GM20431 (cell line): ENCODE data around the gene NNT.
"Not testable (repeated sequence)": the region's sequence is repeated elsewhere in the genome, so short reads cannot be mapped to it uniquely, and the experiment has no call there.

Source experiments
- in situ Hi-C: fragments of 300-500 bp; cut with MseI, MboI; formaldehyde crosslinking; loops from one replicate; pipeline ENCODE4 v1.15.0; 2020; ENCODE audit warnings: low sequenced_read_pairs; ENCODE audit not compliant: unreplicated experiment

NNT gene

DNA sequence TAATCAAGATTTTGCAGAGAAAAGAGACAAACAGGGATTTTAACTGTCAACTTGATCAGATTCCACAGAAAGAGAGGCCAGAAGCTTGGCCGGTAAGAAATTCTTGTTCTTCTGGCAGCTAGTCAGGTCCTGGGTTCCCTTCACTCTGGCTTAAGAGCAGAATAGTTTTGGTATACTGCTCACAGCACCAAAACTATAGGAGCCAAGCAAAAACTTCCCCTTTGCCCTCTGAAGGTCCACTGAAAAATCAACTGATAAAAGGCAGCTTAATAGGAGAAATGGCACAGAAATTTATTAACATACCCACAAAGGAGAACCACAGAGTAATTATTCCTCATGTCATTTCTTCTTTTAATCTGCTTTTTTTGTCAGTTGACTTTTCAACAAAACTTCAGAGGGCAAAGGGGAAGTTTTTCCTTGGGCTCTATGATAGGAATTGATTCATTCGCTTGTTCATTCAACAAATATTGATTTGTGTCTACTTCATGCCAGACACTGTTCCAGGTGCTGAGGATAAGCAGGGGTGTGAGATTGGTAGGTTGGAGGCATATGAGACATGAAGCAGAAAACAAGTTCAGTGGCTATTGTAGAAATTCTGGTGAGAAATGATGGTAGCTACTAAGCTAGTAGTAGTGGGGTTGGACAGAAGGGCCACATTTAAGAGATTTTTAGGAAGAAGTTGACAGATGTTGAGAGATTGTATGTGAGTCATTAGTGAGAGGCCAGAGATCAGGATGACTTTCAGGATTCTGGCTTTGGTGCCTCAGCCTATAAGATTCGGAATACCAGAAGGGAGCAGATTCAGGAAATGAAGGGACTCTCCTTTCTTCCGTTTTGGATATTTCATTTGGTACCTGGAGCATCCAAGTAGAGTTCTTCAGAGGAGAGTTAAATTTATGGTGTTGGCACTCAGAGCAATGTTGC is 20.6 kb upstream of the NNT start:
- in situ Hi-C loops = no loop called here

DNA sequence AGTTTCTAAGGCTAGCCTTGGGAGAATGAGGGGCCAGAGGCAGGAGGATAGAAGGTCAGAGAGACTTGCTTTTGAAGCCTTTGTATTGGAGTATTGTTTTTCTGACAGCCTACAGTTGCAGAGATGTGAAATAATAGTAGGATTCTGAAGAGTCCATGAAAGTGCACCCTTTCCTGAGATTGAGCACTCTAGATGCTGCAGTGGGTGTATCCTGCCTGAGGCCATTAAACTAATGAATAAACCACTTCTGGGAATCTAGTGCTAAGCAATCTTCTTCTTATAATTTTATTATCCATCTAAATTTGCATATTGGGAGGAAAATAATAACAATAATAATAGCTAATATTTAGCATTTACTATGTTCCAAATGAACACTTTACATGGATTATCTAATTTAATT is 19.3 kb upstream of the NNT start:
- in situ Hi-C loops = no loop called here

DNA sequence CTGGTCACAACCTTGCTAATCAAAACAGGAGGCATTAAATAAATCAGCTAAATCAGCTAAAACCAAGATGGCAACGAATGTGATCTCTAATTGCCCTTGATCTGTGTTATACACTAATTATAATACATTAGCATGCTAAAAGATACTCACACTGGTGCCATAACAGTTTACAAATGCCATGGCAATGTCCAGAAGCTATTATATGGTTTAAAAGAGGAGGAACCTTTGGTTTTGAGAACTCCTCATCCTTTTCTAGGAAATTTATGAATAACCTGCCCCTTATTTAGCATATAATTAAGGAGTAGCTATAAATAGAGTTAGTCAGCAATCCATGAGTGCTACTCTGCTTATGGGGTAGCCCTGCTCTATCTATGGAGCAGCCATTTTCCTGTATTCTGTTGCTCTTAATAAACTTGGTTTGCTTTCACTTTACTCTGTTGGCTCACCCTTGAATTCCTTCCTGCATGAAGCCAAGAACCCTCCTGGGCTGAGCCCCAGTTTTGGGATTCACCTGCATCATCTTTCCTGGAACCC is 18.7 kb upstream of the NNT start:
- in situ Hi-C loops = no loop called here

DNA sequence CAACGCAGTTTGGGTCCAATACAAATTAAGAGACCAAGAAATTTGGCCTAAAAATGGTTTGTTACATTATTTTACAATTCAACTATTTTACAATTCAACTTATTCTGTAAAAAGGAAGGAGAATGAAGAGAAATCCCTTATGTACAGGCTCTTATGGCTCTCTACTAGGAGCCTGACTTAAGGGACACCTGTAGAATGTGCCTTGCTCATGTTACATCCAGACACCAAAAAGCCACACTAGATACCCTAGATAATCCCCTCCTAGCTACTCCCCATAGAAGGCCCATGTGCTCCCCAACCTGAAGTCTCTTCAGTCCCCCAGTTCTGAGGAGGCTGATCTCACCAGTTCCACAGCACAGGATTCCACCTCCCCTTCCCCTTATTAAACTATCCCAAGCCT is 14.1 kb upstream of the NNT start:
- in situ Hi-C loops = no loop called here

DNA sequence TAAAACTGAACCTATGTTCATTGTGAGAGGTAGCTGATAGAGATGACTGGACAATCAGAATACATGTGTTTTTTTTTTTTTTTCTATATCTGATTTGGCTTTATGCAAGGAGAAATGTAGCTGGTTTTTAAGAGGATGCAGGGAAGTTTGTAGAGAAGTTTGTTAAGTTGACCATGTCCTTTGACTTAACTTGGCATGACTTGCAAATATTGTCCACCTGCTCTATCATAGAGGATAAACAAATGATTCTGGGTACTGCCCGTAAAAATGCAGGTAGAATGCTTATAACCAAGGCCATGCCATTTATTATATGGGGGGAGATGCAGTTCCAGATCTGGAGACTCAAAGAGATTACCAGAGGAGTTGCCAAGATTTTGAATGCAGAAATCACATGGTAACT is 13.7 kb upstream of the NNT start:
- in situ Hi-C loops = no loop called here

DNA sequence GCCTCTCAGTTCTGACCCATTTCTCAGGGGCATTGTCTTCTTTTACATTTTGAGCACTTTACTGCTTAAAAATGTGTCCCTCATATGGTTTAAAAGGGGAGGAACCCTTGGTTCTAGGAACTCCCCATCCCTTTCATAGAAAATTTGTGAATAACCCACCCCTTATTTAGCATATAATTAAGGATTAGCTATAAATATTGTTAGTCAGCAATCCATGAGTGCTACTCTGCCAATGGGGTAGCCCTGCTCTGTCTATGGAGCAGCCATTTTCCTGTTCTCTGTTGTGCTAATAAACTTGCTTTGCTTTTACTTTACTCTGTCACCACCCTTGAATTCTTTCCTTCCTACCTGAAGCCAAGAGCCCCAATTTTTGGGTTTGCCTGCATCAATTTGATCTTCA is 12.3 kb upstream of the NNT start:
- in situ Hi-C loops = no loop called here

DNA sequence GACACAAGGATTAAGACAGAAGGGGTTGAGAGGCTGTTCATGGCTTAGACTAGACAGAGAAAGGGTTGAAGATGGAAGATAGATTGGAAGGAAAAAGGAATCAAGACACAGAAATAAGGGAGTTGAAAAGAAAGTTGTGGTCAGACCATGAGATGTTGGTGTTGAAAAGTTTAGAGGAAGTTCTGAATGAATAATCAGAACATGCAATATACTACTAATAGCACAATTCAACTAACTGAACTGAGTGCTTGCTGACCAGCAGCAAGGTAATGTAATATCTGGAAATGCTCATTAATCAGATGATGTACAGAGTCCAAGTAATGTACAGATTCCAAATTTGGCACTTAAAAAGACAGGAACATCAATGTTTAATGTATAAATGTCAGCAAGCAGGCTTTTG is 10.6 kb upstream of the NNT start:
- in situ Hi-C loops = no loop called here

DNA sequence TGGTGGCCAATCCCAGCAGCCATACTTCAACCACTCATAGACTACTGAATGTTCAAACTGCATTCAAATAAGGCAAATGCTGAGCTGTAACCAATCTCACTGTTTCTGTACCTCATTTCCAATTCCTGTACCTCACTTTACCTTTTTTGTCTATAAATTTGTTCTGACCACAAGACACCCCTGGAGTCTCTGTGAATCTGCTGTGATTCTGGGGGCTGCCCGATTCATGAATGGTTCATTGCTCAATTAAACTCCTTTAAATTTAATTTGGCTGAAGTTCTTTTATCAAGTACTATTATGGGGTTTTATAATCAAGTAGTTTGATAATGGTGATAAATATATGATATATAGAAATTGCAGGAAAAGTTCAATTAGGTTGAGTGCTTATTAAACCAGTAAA is 4.1 kb upstream of the NNT start:
- in situ Hi-C loops = not testable (repeated sequence)

DNA sequence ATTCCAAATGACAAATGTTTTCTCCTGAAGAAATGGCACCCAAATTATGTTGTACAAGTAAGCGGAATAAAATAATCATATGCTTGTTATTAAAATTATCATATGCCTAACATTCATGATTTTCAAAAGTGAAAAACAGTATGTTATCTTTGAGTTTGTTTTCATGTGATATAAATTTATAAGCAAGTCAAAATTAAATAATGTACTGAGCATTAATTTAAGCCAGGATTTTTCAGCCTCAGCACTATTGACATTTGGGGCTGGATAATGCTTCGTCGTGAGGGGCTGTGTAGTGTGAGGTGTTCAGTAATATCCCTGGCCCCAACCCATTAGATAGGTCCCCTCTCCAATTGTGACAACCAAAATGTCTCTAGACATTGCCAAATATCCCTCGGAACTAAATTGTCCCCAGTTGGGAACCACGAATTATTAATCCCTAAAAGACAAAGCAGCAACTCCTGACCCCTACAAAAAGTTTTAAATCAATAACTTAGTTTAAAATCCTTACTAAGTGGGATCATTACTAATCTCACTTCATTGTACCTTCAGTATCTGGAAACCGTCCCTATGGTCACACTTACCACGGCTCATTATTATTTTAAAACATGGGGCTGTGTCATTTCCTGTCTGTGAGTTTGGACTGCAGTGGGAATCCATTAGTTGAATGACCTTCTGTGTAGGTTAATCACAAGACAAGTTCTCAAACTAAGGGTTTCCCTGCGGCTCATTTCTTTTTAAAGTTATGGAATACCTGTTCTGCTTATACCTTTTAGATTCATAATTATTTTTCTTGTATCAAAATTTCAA is 1.3 kb upstream of the NNT start:
- in situ Hi-C loops = no loop called here

DNA sequence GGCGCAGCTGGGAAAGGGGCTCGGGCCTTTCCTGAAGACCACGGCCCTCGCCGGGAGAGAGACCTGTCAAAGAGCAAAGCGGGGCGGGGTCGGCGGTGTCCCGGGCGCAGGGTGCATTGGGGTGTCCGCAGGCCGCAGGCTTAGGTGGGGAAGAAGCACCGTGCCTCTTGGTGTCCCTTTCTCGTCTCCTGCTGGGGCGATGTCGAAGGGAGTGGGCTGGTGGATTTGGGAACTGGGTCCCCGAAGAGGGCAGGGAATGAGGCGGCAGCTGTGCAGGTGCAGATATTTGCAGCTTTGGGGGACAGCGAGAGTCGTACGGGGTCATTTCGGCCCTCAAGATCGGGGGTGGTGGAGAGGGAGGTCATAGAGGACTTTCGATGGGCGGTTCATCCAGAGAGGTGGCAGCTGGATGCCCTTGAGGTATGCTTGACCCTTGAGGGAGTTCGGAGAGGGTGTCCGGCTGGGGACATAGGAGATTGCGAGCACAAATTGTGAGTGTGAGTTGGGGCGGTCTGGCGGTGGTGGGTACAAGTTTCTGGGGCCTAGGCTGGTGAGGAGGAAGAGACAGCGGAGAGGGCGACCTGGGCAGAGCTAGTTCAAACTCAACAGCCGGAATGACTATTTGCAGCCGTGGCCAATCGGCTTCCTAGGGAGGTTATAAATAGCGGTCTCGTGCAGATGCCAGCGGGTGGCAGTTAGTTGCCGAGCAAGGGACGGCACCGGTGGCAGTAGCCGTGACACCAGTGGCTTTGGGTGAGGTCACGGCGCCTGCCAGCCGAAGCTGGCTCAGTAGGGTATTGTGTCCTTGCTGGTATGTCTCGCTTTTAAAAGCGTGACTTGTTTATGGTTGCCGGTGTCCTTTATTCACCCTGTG is 601 bp downstream of the NNT start:
- in situ Hi-C loops = no loop called here

DNA sequence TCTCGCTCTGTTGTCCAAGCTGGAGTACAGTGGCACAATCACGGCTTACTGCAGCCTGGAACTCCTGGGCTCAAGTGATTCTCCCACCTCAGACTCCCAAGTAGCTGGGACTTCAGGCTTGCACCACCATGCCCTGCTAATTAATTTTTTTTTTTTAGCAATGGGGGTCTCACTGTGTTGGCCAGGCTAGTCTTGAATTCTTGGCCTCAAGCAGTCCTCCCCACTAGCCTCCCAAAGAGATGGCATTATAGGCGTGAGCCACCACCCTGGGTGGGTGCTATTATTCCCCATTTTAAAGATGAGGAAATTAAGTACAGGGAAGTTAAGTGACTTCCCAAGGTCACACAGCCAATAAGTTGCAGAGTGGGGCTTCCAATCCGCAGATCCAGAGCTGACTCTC is 1.7 kb downstream of the NNT start:
- in situ Hi-C loops = no loop called here

DNA sequence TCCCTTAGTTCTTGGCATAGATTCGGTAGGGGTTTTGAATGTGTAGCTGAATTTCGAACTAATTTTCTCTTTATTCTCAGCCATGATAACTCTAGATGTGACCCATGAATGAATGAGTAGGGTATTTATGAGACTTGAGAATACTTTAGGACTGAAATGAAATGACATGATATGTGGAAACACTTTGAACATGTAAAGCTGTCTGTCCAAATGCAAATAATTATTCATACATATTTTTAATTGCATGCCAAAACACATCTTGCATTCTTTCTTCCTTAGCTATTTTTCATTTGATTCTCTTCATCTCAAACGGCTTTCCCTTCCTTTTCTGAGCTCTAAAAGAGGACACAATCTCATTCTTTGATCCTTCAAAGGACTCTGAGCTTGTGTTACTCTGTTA is 3.4 kb downstream of the NNT start:
- in situ Hi-C loops = no loop called here

DNA sequence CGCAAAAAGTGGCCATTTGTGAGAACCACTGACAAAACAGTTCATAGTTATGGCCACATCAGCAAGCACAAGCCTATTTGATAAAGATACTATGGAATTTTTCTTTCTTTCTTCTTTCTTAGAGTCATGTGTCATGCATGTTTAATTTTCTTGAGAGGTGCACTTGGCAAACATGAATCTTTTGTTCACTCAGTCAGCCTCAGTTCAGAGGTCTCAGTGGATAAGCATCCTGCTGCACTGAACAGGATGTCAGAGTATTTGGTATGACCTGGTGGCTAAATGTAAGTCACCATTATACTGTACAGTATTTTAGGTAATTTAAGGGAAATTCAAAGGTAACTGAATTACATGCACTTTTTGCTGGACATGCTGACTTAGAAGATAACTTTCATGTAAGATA is 5.4 kb downstream of the NNT start:
- in situ Hi-C loops = no loop called here

DNA sequence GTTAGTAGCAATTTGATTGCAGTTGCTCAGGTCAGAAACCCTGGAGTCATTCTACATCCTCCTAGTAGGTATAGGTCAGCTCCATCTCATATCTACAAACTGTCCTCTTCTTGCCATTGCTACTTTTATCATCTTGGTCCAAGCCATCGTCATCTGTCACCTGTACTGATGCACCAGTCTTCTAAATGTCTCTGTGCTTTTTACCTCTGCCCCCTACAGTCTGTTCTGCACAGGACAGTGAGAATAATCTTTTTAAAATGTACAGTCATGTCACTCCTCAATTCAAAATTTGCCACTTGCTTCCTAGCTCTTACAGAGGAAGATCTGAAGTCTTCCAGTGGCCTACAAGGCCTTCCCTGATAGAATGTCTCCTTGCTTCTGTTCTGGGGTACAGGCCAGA is 6.8 kb downstream of the NNT start:
- in situ Hi-C loops = no loop called here

DNA sequence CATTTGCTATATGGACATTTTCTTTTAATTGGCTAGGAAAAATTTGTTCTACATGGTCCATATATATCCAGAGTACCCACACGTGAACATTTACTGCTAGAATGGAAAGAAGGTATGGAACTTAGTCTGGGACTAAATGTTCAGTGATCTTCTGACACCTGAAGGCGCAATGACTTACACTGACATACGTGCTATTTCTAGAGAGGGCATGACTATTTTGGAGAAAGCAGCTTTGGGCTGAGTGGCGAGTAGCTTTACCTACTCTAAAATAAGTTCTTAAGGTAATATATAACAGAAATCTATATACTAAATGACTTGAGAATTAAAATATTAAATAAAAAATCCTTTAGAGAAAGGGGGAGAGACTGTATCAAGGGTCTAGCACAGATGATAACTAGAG is 10.4 kb downstream of the NNT start:
- in situ Hi-C loops = no loop called here

DNA sequence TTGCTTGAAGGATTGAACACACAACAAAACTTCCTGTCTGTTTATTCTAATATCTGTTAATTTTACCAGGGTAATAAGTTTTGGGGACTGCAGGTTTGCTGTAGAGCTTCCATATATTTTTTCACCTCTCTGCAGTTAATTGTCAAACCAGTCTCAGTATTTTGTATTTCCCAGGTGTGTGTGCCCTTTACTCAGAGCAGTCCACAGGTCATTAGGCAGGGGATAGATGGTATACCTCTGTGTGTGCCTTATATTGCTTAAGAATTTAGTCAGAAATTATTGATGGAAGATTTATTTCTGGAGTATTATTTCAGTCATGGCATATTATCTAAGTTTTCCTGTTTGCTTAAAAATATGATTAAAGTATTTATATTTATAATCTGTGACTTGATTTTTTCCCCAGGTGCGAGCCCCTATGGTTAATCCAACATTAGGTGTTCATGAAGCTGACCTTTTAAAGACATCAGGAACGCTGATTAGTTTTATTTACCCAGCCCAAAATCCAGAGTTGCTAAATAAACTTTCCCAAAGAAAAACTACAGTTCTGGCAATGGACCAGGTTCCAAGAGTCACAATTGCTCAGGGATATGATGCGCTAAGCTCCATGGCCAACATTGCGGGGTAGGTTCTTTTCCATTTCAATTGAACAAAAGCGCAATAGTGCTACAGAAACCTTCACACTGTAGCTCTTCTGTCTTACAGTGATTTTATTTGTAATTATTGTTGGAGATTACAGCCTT is 12.6 kb downstream of the NNT start:
- in situ Hi-C loops = no loop called here

DNA sequence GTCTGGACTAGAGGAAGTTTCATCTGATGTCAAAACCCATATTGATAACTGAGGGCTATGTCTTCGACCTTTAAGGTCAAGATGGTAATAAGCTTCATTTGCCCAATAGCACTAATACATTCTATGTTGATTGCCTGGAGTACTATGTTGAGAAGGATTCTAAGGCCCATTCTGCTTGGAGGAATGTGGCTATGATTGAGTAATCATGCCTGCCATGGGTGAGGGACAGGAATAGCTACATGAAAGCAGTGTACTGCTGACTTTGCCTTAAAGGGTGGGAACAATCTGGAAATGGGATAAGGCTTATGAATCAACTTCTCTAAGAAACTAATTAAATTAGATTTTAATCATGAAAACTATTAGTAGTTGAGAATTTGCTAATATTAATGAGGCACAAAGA is 13.6 kb downstream of the NNT start:
- in situ Hi-C loops = no loop called here

DNA sequence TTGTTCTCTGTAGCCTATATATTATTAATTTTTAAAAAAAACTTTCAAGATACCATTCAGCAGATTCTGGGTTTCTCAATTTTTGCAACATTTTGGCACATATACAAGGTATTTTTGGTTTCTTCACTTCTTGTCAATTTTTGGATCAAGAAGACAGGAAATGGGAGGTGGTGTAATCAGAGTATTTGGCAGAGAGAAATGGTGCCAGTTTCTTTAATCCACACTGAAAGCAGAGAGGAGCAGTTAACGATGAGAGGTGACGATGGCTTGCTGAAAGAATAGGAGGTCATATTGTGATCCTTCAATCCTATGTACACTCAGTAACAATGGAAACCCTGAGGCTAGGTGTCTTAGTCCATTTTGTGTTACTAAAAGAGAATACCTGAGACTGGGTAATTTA is 16.4 kb downstream of the NNT start:
- in situ Hi-C loops = no loop called here

DNA sequence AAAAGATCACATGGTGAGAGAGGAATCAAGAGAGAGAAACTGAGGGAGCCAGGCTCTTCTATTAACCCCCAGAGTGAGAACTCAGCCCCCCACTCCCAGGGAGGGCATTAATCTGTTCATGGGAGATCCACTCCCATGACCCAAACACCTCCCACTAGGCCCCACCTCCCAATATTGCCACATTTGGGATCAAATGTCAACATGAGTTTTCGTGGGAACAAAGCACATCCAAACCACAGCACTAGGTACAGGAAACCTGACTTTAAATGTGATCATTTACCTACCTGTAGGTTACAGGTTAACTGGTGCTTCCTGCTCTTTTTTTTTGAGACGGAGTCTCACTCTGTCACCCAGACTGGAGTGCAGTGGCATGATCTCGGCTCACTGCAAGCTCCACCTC is 16.9 kb downstream of the NNT start:
- in situ Hi-C loops = no loop called here
